IMR-90 (cell line): ENCODE data around the gene FGF4. TPM values are rescaled to one million over a fixed set of nuclear protein-coding genes. Genes with fewer than 3 reads are reported as not detected.

Experiments used
- ATAC-seq: fragments of 200-7000 bp; cut with Tn5 transposase; 2 replicates; pipeline ENCODE4 v1.9.1; 2020; ENCODE audit warnings: low read depth, mild to moderate bottlenecking, moderate library complexity
- BruUV-seq: library from RNA; stranded (reverse); fragments of 400-500 nt; replicated peaks from 2 replicates; lab custom pipeline; 2021; lab: Mats Ljungman, UMichigan
- CTCF ChIA-PET: fragments of 300-600 bp; formaldehyde crosslinking; extraction: SDS; loops from one replicate; lab custom pipeline; 2021; ENCODE audit warnings: antibody characterized with exemption; lab: Yijun Ruan, JAX
- POLR2A ChIA-PET: fragments of 300-600 bp; sonication (Branson Sonifier 250); formaldehyde crosslinking; loops from one replicate; lab custom pipeline; 2022; ENCODE audit warnings: antibody characterized with exemption; ENCODE audit not compliant: unreplicated experiment; lab: Charles Lee
- DNase-seq: peaks from one replicate; pipeline ENCODE4 v3.0.0; 2013
- H2AFZ ChIP-seq: replicated peaks from 2 replicates; pipeline ENCODE3; 2013; ENCODE audit warnings: low read length, mild to moderate bottlenecking; ENCODE audit not compliant: poor library complexity
- H2AK5ac ChIP-seq: 2 replicates; pipeline ENCODE4 v1.6.1; 2013; ENCODE audit warnings: low read depth, low read length, inconsistent platforms
- H2AK9ac ChIP-seq: replicated peaks from 2 replicates; pipeline ENCODE3; 2013; ENCODE audit warnings: mild to moderate bottlenecking, low read depth, low read length, moderate library complexity; ENCODE audit not compliant: poor library complexity
- H2BK120ac ChIP-seq: 2 replicates; pipeline ENCODE4 v1.6.1; 2013; ENCODE audit warnings: low read depth, low read length, inconsistent platforms
- H2BK15ac ChIP-seq: 3 replicates; pipeline ENCODE4 v1.6.1; 2013; ENCODE audit warnings: low read depth, low read length, inconsistent platforms
- H2BK20ac ChIP-seq: 2 replicates; pipeline ENCODE4 v1.6.1; 2013; ENCODE audit warnings: low read depth, mild to moderate bottlenecking, inconsistent platforms, low read length, moderate library complexity
- H2BK5ac ChIP-seq: 2 replicates; pipeline ENCODE4 v1.6.1; 2013; ENCODE audit warnings: mild to moderate bottlenecking, low read depth, low read length, inconsistent platforms; ENCODE audit not compliant: poor library complexity, severe bottlenecking
- H3K14ac ChIP-seq: replicated peaks from 2 replicates; pipeline ENCODE4 v1.6.1; 2013; ENCODE audit warnings: low read depth, low read length, inconsistent platforms
- H3K18ac ChIP-seq: 2 replicates; pipeline ENCODE4 v1.6.1; 2013; ENCODE audit warnings: low read depth, low read length, control low read depth
- H3K23ac ChIP-seq: 2 replicates; pipeline ENCODE4 v1.6.1; 2013; ENCODE audit warnings: low read depth, low read length, inconsistent platforms
- H3K27ac ChIP-seq: 2 replicates; pipeline ENCODE4 v1.5.1; 2013; ENCODE audit warnings: mild to moderate bottlenecking, control low read depth, low read length; ENCODE audit not compliant: insufficient read depth
- H3K27me3 ChIP-seq: 2 replicates; pipeline ENCODE4 v1.6.1; 2013; ENCODE audit warnings: low read length; ENCODE audit not compliant: control insufficient read depth, insufficient read depth
- H3K36me3 ChIP-seq: 2 replicates; pipeline ENCODE4 v1.6.1; 2013; ENCODE audit warnings: low read length, mixed read lengths; ENCODE audit not compliant: control insufficient read depth, insufficient read depth
- H3K4ac ChIP-seq: 2 replicates; pipeline ENCODE4 v1.6.1; 2013; ENCODE audit warnings: low read depth, low read length, inconsistent platforms
- H3K4me1 ChIP-seq: 2 replicates; pipeline ENCODE4 v1.6.1; 2013; ENCODE audit warnings: low read length, mixed read lengths; ENCODE audit not compliant: control insufficient read depth, insufficient read depth
- H3K4me2 ChIP-seq: 2 replicates; pipeline ENCODE4 v1.6.1; 2013; ENCODE audit warnings: low read depth, mild to moderate bottlenecking, control low read depth, low read length, moderate library complexity
- H3K4me3 ChIP-seq: 2 replicates; pipeline ENCODE4 v1.5.1; 2013; ENCODE audit warnings: low read depth, mild to moderate bottlenecking, control low read depth, low read length, moderate library complexity; ENCODE audit not compliant: insufficient read depth
- H3K56ac ChIP-seq: 2 replicates; pipeline ENCODE4 v1.6.1; 2013; ENCODE audit warnings: low read length, inconsistent platforms; ENCODE audit not compliant: insufficient read depth; ENCODE audit errors: extremely low read depth
- H3K79me1 ChIP-seq, 2 experiments: 2 replicates each; pipeline ENCODE4 v1.6.1; 2013; ENCODE audit warnings: low read length in 2 of 2, inconsistent platforms in 1 of 2, low read depth in 1 of 2
- H3K9ac ChIP-seq: 2 replicates; pipeline ENCODE4 v1.6.1; 2013; ENCODE audit warnings: low read depth, low read length, control low read depth
- H3K9me1 ChIP-seq: 2 replicates; pipeline ENCODE4 v1.6.1; 2013; ENCODE audit warnings: low read length, inconsistent platforms; ENCODE audit not compliant: insufficient read depth
- H3K9me3 ChIP-seq: 2 replicates; pipeline ENCODE4 v1.6.1; 2013; ENCODE audit warnings: low read length; ENCODE audit not compliant: control insufficient read depth, insufficient read depth
- H4K20me1 ChIP-seq: 2 replicates; pipeline ENCODE4 v1.6.1; 2013; ENCODE audit warnings: low read length, inconsistent platforms; ENCODE audit not compliant: insufficient read depth
- H4K5ac ChIP-seq: 2 replicates; pipeline ENCODE4 v1.6.1; 2013; ENCODE audit warnings: mild to moderate bottlenecking, low read depth, low read length, control low read depth
- H4K8ac ChIP-seq, 2 experiments: 2 replicates each; pipeline ENCODE4 v1.6.1; 2013; ENCODE audit warnings: low read depth in 2 of 2, low read length in 2 of 2, control low read depth in 1 of 2, inconsistent platforms in 1 of 2
- H4K91ac ChIP-seq: 2 replicates; pipeline ENCODE4 v1.6.1; 2013; ENCODE audit warnings: low read depth, low read length, inconsistent platforms; ENCODE audit not compliant: insufficient read depth
- BHLHE40 ChIP-seq: fragments of 150-350 bp; IDR thresholded peaks from 2 replicates; pipeline ENCODE4 v1.6.1; 2016; ENCODE audit warnings: mild to moderate bottlenecking, low read depth, low read length
- CEBPB ChIP-seq: IDR thresholded peaks from 2 replicates; pipeline ENCODE4 v1.6.1; 2012; ENCODE audit warnings: low read depth, low read length, improper control_type of control experiment
- CHD1 ChIP-seq: IDR thresholded peaks from 2 replicates; pipeline ENCODE4 v1.6.1; 2012; ENCODE audit warnings: low read depth, low read length, improper control_type of control experiment
- CTCF ChIP-seq: conservative IDR thresholded peaks from 2 replicates; pipeline ENCODE4 v1.5.1; 2012; ENCODE audit warnings: mild to moderate bottlenecking, low read depth, low read length, improper control_type of control experiment
- ELK1 ChIP-seq: fragments of 150-350 bp; IDR thresholded peaks from 2 replicates; pipeline ENCODE4 v1.6.1; 2016; ENCODE audit warnings: low read depth, mild to moderate bottlenecking, low read length, moderate library complexity, borderline replicate concordance
- FOS ChIP-seq: fragments of 150-350 bp; IDR thresholded peaks from 2 replicates; pipeline ENCODE4 v1.6.1; 2016; ENCODE audit warnings: low read depth, low read length
- MAFK ChIP-seq: IDR thresholded peaks from 2 replicates; pipeline ENCODE4 v1.6.1; 2012; ENCODE audit warnings: low read depth, low read length, improper control_type of control experiment
- MAZ ChIP-seq: IDR thresholded peaks from 2 replicates; pipeline ENCODE4 v1.6.1; 2012; ENCODE audit warnings: low read depth, mild to moderate bottlenecking, low read length, improper control_type of control experiment, moderate library complexity, borderline replicate concordance
- MXI1 ChIP-seq: IDR thresholded peaks from 2 replicates; pipeline ENCODE4 v1.6.1; 2012; ENCODE audit warnings: low read depth, mild to moderate bottlenecking, low read length, moderate library complexity, borderline replicate concordance
- NFE2L2 ChIP-seq: fragments of 150-350 bp; IDR thresholded peaks from 2 replicates; pipeline ENCODE4 v1.6.1; 2016; ENCODE audit warnings: low read depth, mild to moderate bottlenecking, low read length
- POLR2A ChIP-seq: IDR thresholded peaks from 2 replicates; pipeline ENCODE4 v1.6.1; 2012; ENCODE audit warnings: mild to moderate bottlenecking, low read depth, low read length
- RAD21 ChIP-seq: IDR thresholded peaks from 2 replicates; pipeline ENCODE4 v1.6.1; 2012; ENCODE audit warnings: low read length, improper control_type of control experiment
- RCOR1 ChIP-seq: IDR thresholded peaks from 2 replicates; pipeline ENCODE4 v1.6.1; 2012; ENCODE audit warnings: mild to moderate bottlenecking, low read length, improper control_type of control experiment; ENCODE audit not compliant: insufficient replicate concordance
- RFX5 ChIP-seq: IDR thresholded peaks from 2 replicates; pipeline ENCODE4 v1.8.0; 2012; ENCODE audit warnings: low read depth, mild to moderate bottlenecking, low read length, moderate library complexity
- SMC3 ChIP-seq: fragments of 150-350 bp; IDR thresholded peaks from 2 replicates; pipeline ENCODE4 v1.6.1; 2016; ENCODE audit warnings: low read depth, mild to moderate bottlenecking, antibody characterized with exemption, low read length, moderate library complexity
- USF2 ChIP-seq: fragments of 150-350 bp; IDR thresholded peaks from 2 replicates; pipeline ENCODE4 v1.6.1; 2017; ENCODE audit warnings: mild to moderate bottlenecking, antibody characterized with exemption, low read length, low read depth
- WGBS, 2 experiments: methylation state at CpG; one replicate each; pipeline versions ENCODE4 v1.1.5 to v1.1.7; 2013; ENCODE audit warnings: missing lambda C conversion rate in 2 of 2; ENCODE audit not compliant: insufficient read length in 1 of 2; ENCODE audit errors: extremely low coverage in 2 of 2; 5-methylcytosine and 5-hydroxymethylcytosine counted together
- dilution Hi-C: fragments of 300-500 bp; cut with HindIII; formaldehyde crosslinking; loops from one replicate; pipeline ENCODE4 v1.14.3; 2018; ENCODE audit warnings: low sequenced_read_pairs; ENCODE audit not compliant: unreplicated experiment
- in situ Hi-C: fragments of 300-500 bp; cut with MboI; formaldehyde crosslinking; loops from 3 replicates; pipeline ENCODE4 v1.14.3; 2019; ENCODE audit warnings: low sequenced_read_pairs, inconsistent platforms, mixed read lengths
- intact Hi-C: fragments of 100-400 bp; cut with micrococcal nuclease; formaldehyde crosslinking; loops from 2 replicates; pipeline ENCODE4 v1.10.0; 2022
- polyA plus RNA-seq, 3 experiments: library from polyadenylated mRNA; depleted of rRNA; stranded (reverse); fragments of >200 nt; gene quantifications; 2 replicates each; pipeline ENCODE4 v1.2.3, GENCODE V29; 2012; ENCODE audit warnings: low replicate concordance in 1 of 3
- total RNA-seq: library from RNA; depleted of rRNA; stranded (reverse); fragments of >200 nt; gene quantifications from 2 replicates; pipeline ENCODE4 v1.2.3, GENCODE V29; 2012

FGF4 gene
- total and polyA plus RNA-seq, 2 of the 4 experiments (the other 2 are of a cell fraction): not detected

GRCh38 chr11:69820441-69820840, 45.3 kb upstream of the FGF4 start:
- dilution Hi-C loops: no loop called here
- BruUV-seq: no TSS peak
- H3K36me3 ChIP-seq: no peaks in the 10 kb centered on the region
- no peak overlapping the region for H3K14ac ChIP-seq
- no peak overlapping the region for H2BK15ac ChIP-seq
- no peaks in the 10 kb centered on the region for H4K20me1 ChIP-seq
- H4K8ac ChIP-seq: no peak overlapping the region
- no peak overlapping the region for H2BK20ac ChIP-seq
- POLR2A ChIA-PET: no interaction called here
- CTCF ChIA-PET: no interaction called here
- H3K27me3 ChIP-seq: peaks cover 85% of the 10 kb centered on the region
- H3K9ac ChIP-seq: no peak overlapping the region
- DNase-seq (no peak), ATAC-seq (no peak)
- H2BK120ac ChIP-seq: no peak overlapping the region
- no peak overlapping the region for H3K27ac ChIP-seq
- in situ Hi-C loops: no loop called here
- WGBS, 2 experiments: 0% methylated on average over 1 of the region's 5 CpGs; no CpG with 5 or more reads in 1 of the 2 experiments
- H3K4me1 ChIP-seq: no peaks in the 10 kb centered on the region; the same call in 1 of the 2 replicates
- no peaks in the 10 kb centered on the region for H3K9me3 ChIP-seq
- H3K18ac ChIP-seq: no peak overlapping the region
- H3K9me1 ChIP-seq: no peaks in the 10 kb centered on the region
- no peak overlapping the region for H2AFZ ChIP-seq
- no peak overlapping the region for H2AK9ac ChIP-seq
- H2AK5ac ChIP-seq: no peak overlapping the region
- intact Hi-C loops: no loop called here
- no peaks in the 10 kb centered on the region for H3K79me1 ChIP-seq
- H3K23ac ChIP-seq: no peak overlapping the region
- H4K5ac ChIP-seq: no peak overlapping the region
- TF ChIP-seq RCOR1 (no peak), SMC3 (no peak), RFX5 (no peak), MXI1 (no peak), CHD1 (no peak), MAZ (no peak), USF2 (no peak), FOS (no peak), NFE2L2 (no peak), CEBPB (no peak), MAFK (no peak), CTCF (no peak), RAD21 (no peak), POLR2A (no peak), BHLHE40 (no peak), ELK1 (no peak)
- no peak overlapping the region for H4K91ac ChIP-seq
- H3K4me3 ChIP-seq: no peak overlapping the region
- H2BK5ac ChIP-seq: no peak overlapping the region
- H3K4ac ChIP-seq: no peak overlapping the region
- no peak overlapping the region for H3K56ac ChIP-seq
- no peak overlapping the region for H3K4me2 ChIP-seq
